ENCODE measurements around the gene CDH15.

CDH15 gene

GRCh38 chr16:89135971-89136765 is 35.4 kb upstream of the CDH15 start:
- no peak for TF ChIP-seq RARB (CRISPR knock-in tag; IDR thresholded peaks at IDR 0.05)
- TF ChIP-seq CSDC2 (CRISPR knock-in tag; IDR thresholded peaks at IDR 0.05): no peak
- no peak for ATAC-seq

GRCh38 chr16:89136931-89137330 is 34.6 kb upstream of the CDH15 start:
- ATAC-seq: no peak
- TF ChIP-seq ZNF565 (CRISPR knock-in tag; conservative IDR thresholded peaks at IDR 0.05; ENCODE audit: low read depth) (no peak), SNAI2 (CRISPR knock-in tag; IDR thresholded peaks at IDR 0.05) (no peak)

GRCh38 chr16:89137666-89138512 is 33.7 kb upstream of the CDH15 start:
- TF ChIP-seq OSR1 (CRISPR knock-in tag; IDR thresholded peaks at IDR 0.05) (no peak), ARNTL (CRISPR knock-in tag; IDR thresholded peaks at IDR 0.05; ENCODE audit: borderline replicate concordance, low read depth) (no peak), SNAI2 (CRISPR knock-in tag; IDR thresholded peaks at IDR 0.05) (no peak), TOX (CRISPR knock-in tag; IDR thresholded peaks at IDR 0.05; ENCODE audit: borderline replicate concordance) (no peak), ZNF565 (CRISPR knock-in tag; conservative IDR thresholded peaks at IDR 0.05; ENCODE audit: low read depth) (no peak), GLIS3 (CRISPR knock-in tag; IDR thresholded peaks at IDR 0.05) (no peak), ZNF8 (CRISPR knock-in tag; IDR thresholded peaks at IDR 0.05) (no peak), PPARA (CRISPR knock-in tag; IDR thresholded peaks at IDR 0.05; ENCODE audit: borderline replicate concordance) (no peak), ISL1 (CRISPR knock-in tag; IDR thresholded peaks at IDR 0.05) (no peak), TCF4 (CRISPR knock-in tag; IDR thresholded peaks at IDR 0.05; ENCODE audit: borderline replicate concordance) (no peak), ESRRG (CRISPR knock-in tag; IDR thresholded peaks at IDR 0.05) (no peak), ZNF70 (CRISPR knock-in tag; IDR thresholded peaks at IDR 0.05) (no peak), ZFP3 (CRISPR knock-in tag; IDR thresholded peaks at IDR 0.05) (no peak), ZFP30 (CRISPR knock-in tag; IDR thresholded peaks at IDR 0.05) (no peak), BACH2 (CRISPR knock-in tag; IDR thresholded peaks at IDR 0.05; ENCODE audit: borderline replicate concordance) (no peak)
- TF ChIP-seq, protein P1, sequence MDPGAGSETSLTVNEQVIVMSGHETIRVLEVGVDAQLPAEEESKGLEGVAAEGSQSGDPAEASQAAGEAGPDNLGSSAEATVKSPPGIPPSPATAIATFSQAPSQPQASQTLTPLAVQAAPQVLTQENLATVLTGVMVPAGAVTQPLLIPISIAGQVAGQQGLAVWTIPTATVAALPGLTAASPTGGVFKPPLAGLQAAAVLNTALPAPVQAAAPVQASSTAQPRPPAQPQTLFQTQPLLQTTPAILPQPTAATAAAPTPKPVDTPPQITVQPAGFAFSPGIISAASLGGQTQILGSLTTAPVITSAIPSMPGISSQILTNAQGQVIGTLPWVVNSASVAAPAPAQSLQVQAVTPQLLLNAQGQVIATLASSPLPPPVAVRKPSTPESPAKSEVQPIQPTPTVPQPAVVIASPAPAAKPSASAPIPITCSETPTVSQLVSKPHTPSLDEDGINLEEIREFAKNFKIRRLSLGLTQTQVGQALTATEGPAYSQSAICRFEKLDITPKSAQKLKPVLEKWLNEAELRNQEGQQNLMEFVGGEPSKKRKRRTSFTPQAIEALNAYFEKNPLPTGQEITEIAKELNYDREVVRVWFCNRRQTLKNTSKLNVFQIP (CRISPR knock-in tag; IDR thresholded peaks at IDR 0.05; ENCODE audit: borderline replicate concordance, low read depth): no peak
- TF ChIP-seq, protein P2, sequence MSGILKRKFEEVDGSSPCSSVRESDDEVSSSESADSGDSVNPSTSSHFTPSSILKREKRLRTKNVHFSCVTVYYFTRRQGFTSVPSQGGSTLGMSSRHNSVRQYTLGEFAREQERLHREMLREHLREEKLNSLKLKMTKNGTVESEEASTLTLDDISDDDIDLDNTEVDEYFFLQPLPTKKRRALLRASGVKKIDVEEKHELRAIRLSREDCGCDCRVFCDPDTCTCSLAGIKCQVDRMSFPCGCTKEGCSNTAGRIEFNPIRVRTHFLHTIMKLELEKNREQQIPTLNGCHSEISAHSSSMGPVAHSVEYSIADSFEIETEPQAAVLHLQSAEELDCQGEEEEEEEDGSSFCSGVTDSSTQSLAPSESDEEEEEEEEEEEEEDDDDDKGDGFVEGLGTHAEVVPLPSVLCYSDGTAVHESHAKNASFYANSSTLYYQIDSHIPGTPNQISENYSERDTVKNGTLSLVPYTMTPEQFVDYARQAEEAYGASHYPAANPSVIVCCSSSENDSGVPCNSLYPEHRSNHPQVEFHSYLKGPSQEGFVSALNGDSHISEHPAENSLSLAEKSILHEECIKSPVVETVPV (CRISPR knock-in tag; IDR thresholded peaks at IDR 0.05): no peak
- TF ChIP-seq, protein P3, sequence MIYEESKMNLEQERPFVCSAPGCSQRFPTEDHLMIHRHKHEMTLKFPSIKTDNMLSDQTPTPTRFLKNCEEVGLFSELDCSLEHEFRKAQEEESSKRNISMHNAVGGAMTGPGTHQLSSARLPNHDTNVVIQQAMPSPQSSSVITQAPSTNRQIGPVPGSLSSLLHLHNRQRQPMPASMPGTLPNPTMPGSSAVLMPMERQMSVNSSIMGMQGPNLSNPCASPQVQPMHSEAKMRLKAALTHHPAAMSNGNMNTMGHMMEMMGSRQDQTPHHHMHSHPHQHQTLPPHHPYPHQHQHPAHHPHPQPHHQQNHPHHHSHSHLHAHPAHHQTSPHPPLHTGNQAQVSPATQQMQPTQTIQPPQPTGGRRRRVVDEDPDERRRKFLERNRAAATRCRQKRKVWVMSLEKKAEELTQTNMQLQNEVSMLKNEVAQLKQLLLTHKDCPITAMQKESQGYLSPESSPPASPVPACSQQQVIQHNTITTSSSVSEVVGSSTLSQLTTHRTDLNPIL (CRISPR knock-in tag; IDR thresholded peaks at IDR 0.05; ENCODE audit: low read depth): no peak
- TF ChIP-seq, protein P4, sequence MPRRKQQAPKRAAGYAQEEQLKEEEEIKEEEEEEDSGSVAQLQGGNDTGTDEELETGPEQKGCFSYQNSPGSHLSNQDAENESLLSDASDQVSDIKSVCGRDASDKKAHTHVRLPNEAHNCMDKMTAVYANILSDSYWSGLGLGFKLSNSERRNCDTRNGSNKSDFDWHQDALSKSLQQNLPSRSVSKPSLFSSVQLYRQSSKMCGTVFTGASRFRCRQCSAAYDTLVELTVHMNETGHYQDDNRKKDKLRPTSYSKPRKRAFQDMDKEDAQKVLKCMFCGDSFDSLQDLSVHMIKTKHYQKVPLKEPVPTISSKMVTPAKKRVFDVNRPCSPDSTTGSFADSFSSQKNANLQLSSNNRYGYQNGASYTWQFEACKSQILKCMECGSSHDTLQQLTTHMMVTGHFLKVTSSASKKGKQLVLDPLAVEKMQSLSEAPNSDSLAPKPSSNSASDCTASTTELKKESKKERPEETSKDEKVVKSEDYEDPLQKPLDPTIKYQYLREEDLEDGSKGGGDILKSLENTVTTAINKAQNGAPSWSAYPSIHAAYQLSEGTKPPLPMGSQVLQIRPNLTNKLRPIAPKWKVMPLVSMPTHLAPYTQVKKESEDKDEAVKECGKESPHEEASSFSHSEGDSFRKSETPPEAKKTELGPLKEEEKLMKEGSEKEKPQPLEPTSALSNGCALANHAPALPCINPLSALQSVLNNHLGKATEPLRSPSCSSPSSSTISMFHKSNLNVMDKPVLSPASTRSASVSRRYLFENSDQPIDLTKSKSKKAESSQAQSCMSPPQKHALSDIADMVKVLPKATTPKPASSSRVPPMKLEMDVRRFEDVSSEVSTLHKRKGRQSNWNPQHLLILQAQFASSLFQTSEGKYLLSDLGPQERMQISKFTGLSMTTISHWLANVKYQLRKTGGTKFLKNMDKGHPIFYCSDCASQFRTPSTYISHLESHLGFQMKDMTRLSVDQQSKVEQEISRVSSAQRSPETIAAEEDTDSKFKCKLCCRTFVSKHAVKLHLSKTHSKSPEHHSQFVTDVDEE (CRISPR knock-in tag; IDR thresholded peaks at IDR 0.05): no peak
- ATAC-seq: no peak

- no peak for ATAC-seq
- TF ChIP-seq BACH2 (CRISPR knock-in tag; IDR thresholded peaks at IDR 0.05; ENCODE audit: borderline replicate concordance) (no peak), SNAI2 (CRISPR knock-in tag; IDR thresholded peaks at IDR 0.05) (no peak), ISL1 (CRISPR knock-in tag; IDR thresholded peaks at IDR 0.05) (no peak), ARNTL (CRISPR knock-in tag; IDR thresholded peaks at IDR 0.05; ENCODE audit: borderline replicate concordance, low read depth) (no peak), OSR1 (CRISPR knock-in tag; IDR thresholded peaks at IDR 0.05) (no peak), ZNF565 (CRISPR knock-in tag; conservative IDR thresholded peaks at IDR 0.05; ENCODE audit: low read depth) (no peak), GLIS3 (CRISPR knock-in tag; IDR thresholded peaks at IDR 0.05) (no peak), TCF4 (CRISPR knock-in tag; IDR thresholded peaks at IDR 0.05; ENCODE audit: borderline replicate concordance) (no peak), CSDC2 (CRISPR knock-in tag; IDR thresholded peaks at IDR 0.05) (no peak), TOX (CRISPR knock-in tag; IDR thresholded peaks at IDR 0.05; ENCODE audit: borderline replicate concordance) (no peak), PPARA (CRISPR knock-in tag; IDR thresholded peaks at IDR 0.05; ENCODE audit: borderline replicate concordance) (no peak), ZNF8 (CRISPR knock-in tag; IDR thresholded peaks at IDR 0.05) (no peak)
- TF ChIP-seq, protein P3 (CRISPR knock-in tag; IDR thresholded peaks at IDR 0.05; ENCODE audit: low read depth): no peak
- TF ChIP-seq, protein P2 (CRISPR knock-in tag; IDR thresholded peaks at IDR 0.05): no peak
- TF ChIP-seq, protein P1 (CRISPR knock-in tag; IDR thresholded peaks at IDR 0.05; ENCODE audit: borderline replicate concordance, low read depth): no peak
Observed at GRCh38 chr16:89138513-89138795, 33.1 kb upstream of the CDH15 start.

All from SK-N-SH treated with all-trans-retinoic acid at 6 μM for 48 hours (cell line).